Liver (tissue), 3 donors: ENCODE measurements around the gene DUSP14.

Experiments used
- ATF3 ChIP-seq: IDR thresholded peaks from 2 replicates; pipeline ENCODE4 v1.6.1; 2016; ENCODE audit warnings: antibody characterized with exemption
- CTCF ChIP-seq: fragments of 150-350 bp; IDR thresholded peaks from 2 replicates; pipeline ENCODE4 v1.5.1; 2017; ENCODE audit warnings: improper control_type of control experiment, low read depth, low read length; ENCODE audit not compliant: missing input control
- EGR1 ChIP-seq, 2 donors: IDR thresholded peaks; 2 replicates each; pipeline ENCODE4 v1.6.1; 2016 to 2018; ENCODE audit warnings: antibody characterized with exemption in 2 of 2, low read depth in 2 of 2
- SP1 ChIP-seq: IDR thresholded peaks from 2 replicates; pipeline ENCODE4 v1.6.1; 2018; ENCODE audit warnings: antibody characterized with exemption, mild to moderate bottlenecking
- TAF1 ChIP-seq: conservative IDR thresholded peaks from 2 replicates; pipeline ENCODE4 v1.6.1; 2016; ENCODE audit warnings: antibody characterized with exemption, mild to moderate bottlenecking
- ZBTB33 ChIP-seq: IDR thresholded peaks from 2 replicates; pipeline ENCODE4 v1.6.1; 2016; ENCODE audit warnings: antibody characterized with exemption
- donor health status: healthy.
- donor health status: healthy.

GRCh38 chr17:37517881-37518280, 28.2 kb downstream of the DUSP14 start:
- TF ChIP-seq TAF1 (no peak), EGR1 (IDR thresholded peaks at IDR 0.05; ENCODE audit: low read depth in 2 of 2) (no peak), ZBTB33 (no peak), CTCF (no peak), ATF3 (no peak), SP1 (no peak)
